WTC11 (cell line): ENCODE measurements around the gene IPO13. TPM values are rescaled to one million over a fixed set of nuclear protein-coding genes. Genes with fewer than 3 reads are reported as not detected.

ENCODE experiments used
- ATAC-seq: fragments of 200-7000 bp; cut with Tn5 transposase; 2 replicates; pipeline ENCODE4 v1.10.0; 2021; ENCODE audit warnings: mild to moderate bottlenecking, moderate library complexity
- CTCF ChIA-PET: fragments of 300-600 bp; sonication (Branson Sonifier 250); formaldehyde crosslinking; loops from one replicate; lab custom pipeline; 2021; ENCODE audit warnings: antibody characterized with exemption; lab: Charles Lee
- POLR2A ChIA-PET: fragments of 350-600 bp; sonication (Branson Sonifier 250); formaldehyde crosslinking; loops from one replicate; lab custom pipeline; 2021; ENCODE audit warnings: antibody characterized with exemption; lab: Charles Lee
- DNase-seq: peaks from one replicate; pipeline ENCODE4 v3.0.0; 2021; ENCODE audit warnings: low spot score
- H3K27ac Mint-ChIP-seq: 2 replicates; pipeline ENCODE4 v1.8.0; 2021; ENCODE audit warnings: mixed read lengths
- H3K27me3 Mint-ChIP-seq: 2 replicates; pipeline ENCODE4 v1.8.0; 2021; ENCODE audit warnings: low read depth, mild to moderate bottlenecking, moderate library complexity, mixed read lengths
- H3K36me3 Mint-ChIP-seq: 2 replicates; pipeline ENCODE4 v1.8.0; 2021; ENCODE audit warnings: mixed read lengths
- H3K4me1 Mint-ChIP-seq: 2 replicates; pipeline ENCODE4 v1.8.0; 2022; ENCODE audit warnings: mixed read lengths
- H3K4me3 Mint-ChIP-seq: 2 replicates; pipeline ENCODE4 v1.8.0; 2021; ENCODE audit warnings: mild to moderate bottlenecking, moderate library complexity, mixed read lengths
- H3K9me3 Mint-ChIP-seq: 2 replicates; pipeline ENCODE4 v1.8.0; 2021; ENCODE audit warnings: mixed read lengths
- ESRRA ChIP-seq: sonication (generic); formaldehyde crosslinking; IDR thresholded peaks from 2 replicates; pipeline ENCODE4 v1.8.1; 2022; ENCODE audit warnings: mild to moderate bottlenecking, missing genetic modification reagents, borderline replicate concordance
- ETV6 ChIP-seq: sonication (generic); formaldehyde crosslinking; IDR thresholded peaks from 2 replicates; pipeline ENCODE4 v1.8.1; 2022; ENCODE audit warnings: mild to moderate bottlenecking, missing genetic modification reagents
- IRF2 ChIP-seq: sonication (generic); formaldehyde crosslinking; IDR thresholded peaks from 2 replicates; pipeline ENCODE4 v1.8.0; 2022; ENCODE audit warnings: low read depth, missing genetic modification reagents, borderline replicate concordance
- JAZF1 ChIP-seq: fragments of 250-450 bp; sonication (Bioruptor Pico); IDR thresholded peaks from 2 replicates; pipeline ENCODE4 v1.9.0; 2021; ENCODE audit warnings: moderate library complexity, mild to moderate bottlenecking, inconsistent platforms
- MXD4 ChIP-seq: fragments of 250-450 bp; sonication (Bioruptor Pico); IDR thresholded peaks from 2 replicates; pipeline ENCODE4 v1.8.0; 2021; ENCODE audit warnings: mild to moderate bottlenecking, moderate library complexity, borderline replicate concordance
- NR1H2 ChIP-seq: sonication (generic); formaldehyde crosslinking; IDR thresholded peaks from 2 replicates; pipeline ENCODE4 v1.9.0; 2021; ENCODE audit warnings: mild to moderate bottlenecking, moderate library complexity, missing genetic modification reagents
- OVOL2 ChIP-seq: fragments of 250-450 bp; sonication (Bioruptor Pico); IDR thresholded peaks from 2 replicates; pipeline ENCODE4 v1.9.0; 2021; ENCODE audit warnings: mild to moderate bottlenecking, borderline replicate concordance
- TEAD1 ChIP-seq: sonication (generic); formaldehyde crosslinking; IDR thresholded peaks from 2 replicates; pipeline ENCODE4 v1.8.0; 2022; ENCODE audit warnings: mild to moderate bottlenecking, missing genetic modification reagents
- TP53 ChIP-seq: sonication (generic); formaldehyde crosslinking; IDR thresholded peaks from 2 replicates; pipeline ENCODE4 v1.8.1; 2023; ENCODE audit warnings: mild to moderate bottlenecking, missing genetic modification reagents
- ZBTB21 ChIP-seq: sonication (generic); formaldehyde crosslinking; IDR thresholded peaks from 2 replicates; pipeline ENCODE4 v1.8.1; 2023; ENCODE audit warnings: mild to moderate bottlenecking, missing genetic modification reagents, borderline replicate concordance
- ZNF219 ChIP-seq: sonication (generic); formaldehyde crosslinking; IDR thresholded peaks from 2 replicates; pipeline ENCODE4 v1.8.0; 2023; ENCODE audit warnings: missing genetic modification reagents, mild to moderate bottlenecking, borderline replicate concordance
- ZNF423 ChIP-seq: fragments of 250-450 bp; sonication (Bioruptor Pico); IDR thresholded peaks from 2 replicates; pipeline ENCODE4 v2.1.2; 2022; ENCODE audit warnings: mild to moderate bottlenecking, moderate library complexity
- total RNA-seq: library from RNA; stranded (reverse); gene quantifications from 3 replicates; pipeline ENCODE4 v1.2.3, GENCODE V29; 2021
- TF ChIP-seq, protein P1 (sequence below): sonication (generic); formaldehyde crosslinking; IDR thresholded peaks from 2 replicates; pipeline ENCODE4 v1.8.0; 2023; ENCODE audit warnings: missing genetic modification reagents, mild to moderate bottlenecking, borderline replicate concordance
- TF ChIP-seq, protein P2 (sequence below): sonication (generic); formaldehyde crosslinking; IDR thresholded peaks from 2 replicates; pipeline ENCODE4 v1.8.0; 2023; ENCODE audit warnings: mild to moderate bottlenecking, missing genetic modification reagents
- TF ChIP-seq, protein P3 (sequence below): sonication (generic); formaldehyde crosslinking; IDR thresholded peaks from 2 replicates; pipeline ENCODE4 v1.8.1; 2022; ENCODE audit warnings: mild to moderate bottlenecking, moderate library complexity, missing genetic modification reagents
- TF ChIP-seq, protein P4 (sequence below): sonication (generic); formaldehyde crosslinking; IDR thresholded peaks from 2 replicates; pipeline ENCODE4 v1.8.1; 2022; ENCODE audit warnings: low read depth, mild to moderate bottlenecking, moderate library complexity, missing genetic modification reagents, borderline replicate concordance
- TF ChIP-seq, protein P5 (sequence below): sonication (generic); formaldehyde crosslinking; conservative IDR thresholded peaks from 2 replicates; pipeline ENCODE4 v1.8.1; 2022; ENCODE audit warnings: mild to moderate bottlenecking, missing genetic modification reagents
- TF ChIP-seq, protein P6 (sequence below): fragments of 250-450 bp; sonication (Bioruptor Pico); IDR thresholded peaks from 2 replicates; pipeline ENCODE4 v1.8.0; 2021; ENCODE audit warnings: mild to moderate bottlenecking
- TF ChIP-seq, protein P7 (sequence below): fragments of 250-450 bp; sonication (Bioruptor Pico); IDR thresholded peaks from 2 replicates; pipeline ENCODE4 v1.9.0; 2021; ENCODE audit warnings: mild to moderate bottlenecking
- TF ChIP-seq, protein P8 (sequence below): fragments of 250-450 bp; sonication (Bioruptor Pico); IDR thresholded peaks from 2 replicates; pipeline ENCODE4 v2.1.2; 2022; ENCODE audit warnings: mild to moderate bottlenecking, moderate library complexity
- TF ChIP-seq, protein P9 (sequence below): sonication (generic); formaldehyde crosslinking; IDR thresholded peaks from 2 replicates; pipeline ENCODE4 v1.8.1; 2022; ENCODE audit warnings: mild to moderate bottlenecking, missing genetic modification reagents, moderate library complexity, borderline replicate concordance

The IPO13 gene
- total RNA-seq, 1 experiment from 2014 or later: 24.2 TPM

DNA sequence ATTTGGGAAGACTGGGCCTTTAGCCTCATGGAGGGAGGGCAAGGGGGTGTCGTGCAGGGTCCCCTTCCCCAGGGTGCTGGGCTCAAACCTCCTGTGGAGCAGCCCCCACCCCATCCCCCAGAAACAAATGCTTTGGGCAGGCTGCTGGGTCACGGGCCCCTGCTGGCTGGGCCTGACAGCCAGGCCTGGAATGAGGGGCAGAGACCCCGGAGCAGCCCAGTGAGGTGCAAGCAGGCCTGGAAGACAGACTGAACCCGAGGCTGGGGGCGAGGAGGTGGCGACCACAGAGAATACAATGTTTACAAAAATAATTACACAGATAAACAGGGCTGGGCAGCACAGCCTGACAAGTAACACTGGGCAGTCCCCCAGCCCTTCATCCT, 50.0 kb downstream of the IPO13 start (continued):
- TF ChIP-seq, protein P1, sequence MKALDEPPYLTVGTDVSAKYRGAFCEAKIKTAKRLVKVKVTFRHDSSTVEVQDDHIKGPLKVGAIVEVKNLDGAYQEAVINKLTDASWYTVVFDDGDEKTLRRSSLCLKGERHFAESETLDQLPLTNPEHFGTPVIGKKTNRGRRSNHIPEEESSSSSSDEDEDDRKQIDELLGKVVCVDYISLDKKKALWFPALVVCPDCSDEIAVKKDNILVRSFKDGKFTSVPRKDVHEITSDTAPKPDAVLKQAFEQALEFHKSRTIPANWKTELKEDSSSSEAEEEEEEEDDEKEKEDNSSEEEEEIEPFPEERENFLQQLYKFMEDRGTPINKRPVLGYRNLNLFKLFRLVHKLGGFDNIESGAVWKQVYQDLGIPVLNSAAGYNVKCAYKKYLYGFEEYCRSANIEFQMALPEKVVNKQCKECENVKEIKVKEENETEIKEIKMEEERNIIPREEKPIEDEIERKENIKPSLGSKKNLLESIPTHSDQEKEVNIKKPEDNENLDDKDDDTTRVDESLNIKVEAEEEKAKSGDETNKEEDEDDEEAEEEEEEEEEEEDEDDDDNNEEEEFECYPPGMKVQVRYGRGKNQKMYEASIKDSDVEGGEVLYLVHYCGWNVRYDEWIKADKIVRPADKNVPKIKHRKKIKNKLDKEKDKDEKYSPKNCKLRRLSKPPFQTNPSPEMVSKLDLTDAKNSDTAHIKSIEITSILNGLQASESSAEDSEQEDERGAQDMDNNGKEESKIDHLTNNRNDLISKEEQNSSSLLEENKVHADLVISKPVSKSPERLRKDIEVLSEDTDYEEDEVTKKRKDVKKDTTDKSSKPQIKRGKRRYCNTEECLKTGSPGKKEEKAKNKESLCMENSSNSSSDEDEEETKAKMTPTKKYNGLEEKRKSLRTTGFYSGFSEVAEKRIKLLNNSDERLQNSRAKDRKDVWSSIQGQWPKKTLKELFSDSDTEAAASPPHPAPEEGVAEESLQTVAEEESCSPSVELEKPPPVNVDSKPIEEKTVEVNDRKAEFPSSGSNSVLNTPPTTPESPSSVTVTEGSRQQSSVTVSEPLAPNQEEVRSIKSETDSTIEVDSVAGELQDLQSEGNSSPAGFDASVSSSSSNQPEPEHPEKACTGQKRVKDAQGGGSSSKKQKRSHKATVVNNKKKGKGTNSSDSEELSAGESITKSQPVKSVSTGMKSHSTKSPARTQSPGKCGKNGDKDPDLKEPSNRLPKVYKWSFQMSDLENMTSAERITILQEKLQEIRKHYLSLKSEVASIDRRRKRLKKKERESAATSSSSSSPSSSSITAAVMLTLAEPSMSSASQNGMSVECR: no peak
- TF ChIP-seq ZBTB21 (no peak), NR1H2 (CRISPR knock-in tag) (no peak), ESRRA (CRISPR knock-in tag) (no peak), IRF2 (no peak), ETV6 (CRISPR knock-in tag) (no peak), OVOL2 (CRISPR knock-in tag) (no peak), TP53 (CRISPR knock-in tag) (no peak), MXD4 (no peak)
- TF ChIP-seq, protein P2, sequence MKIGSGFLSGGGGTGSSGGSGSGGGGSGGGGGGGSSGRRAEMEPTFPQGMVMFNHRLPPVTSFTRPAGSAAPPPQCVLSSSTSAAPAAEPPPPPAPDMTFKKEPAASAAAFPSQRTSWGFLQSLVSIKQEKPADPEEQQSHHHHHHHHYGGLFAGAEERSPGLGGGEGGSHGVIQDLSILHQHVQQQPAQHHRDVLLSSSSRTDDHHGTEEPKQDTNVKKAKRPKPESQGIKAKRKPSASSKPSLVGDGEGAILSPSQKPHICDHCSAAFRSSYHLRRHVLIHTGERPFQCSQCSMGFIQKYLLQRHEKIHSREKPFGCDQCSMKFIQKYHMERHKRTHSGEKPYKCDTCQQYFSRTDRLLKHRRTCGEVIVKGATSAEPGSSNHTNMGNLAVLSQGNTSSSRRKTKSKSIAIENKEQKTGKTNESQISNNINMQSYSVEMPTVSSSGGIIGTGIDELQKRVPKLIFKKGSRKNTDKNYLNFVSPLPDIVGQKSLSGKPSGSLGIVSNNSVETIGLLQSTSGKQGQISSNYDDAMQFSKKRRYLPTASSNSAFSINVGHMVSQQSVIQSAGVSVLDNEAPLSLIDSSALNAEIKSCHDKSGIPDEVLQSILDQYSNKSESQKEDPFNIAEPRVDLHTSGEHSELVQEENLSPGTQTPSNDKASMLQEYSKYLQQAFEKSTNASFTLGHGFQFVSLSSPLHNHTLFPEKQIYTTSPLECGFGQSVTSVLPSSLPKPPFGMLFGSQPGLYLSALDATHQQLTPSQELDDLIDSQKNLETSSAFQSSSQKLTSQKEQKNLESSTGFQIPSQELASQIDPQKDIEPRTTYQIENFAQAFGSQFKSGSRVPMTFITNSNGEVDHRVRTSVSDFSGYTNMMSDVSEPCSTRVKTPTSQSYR (CRISPR knock-in tag): no peak
- TF ChIP-seq, protein P3, sequence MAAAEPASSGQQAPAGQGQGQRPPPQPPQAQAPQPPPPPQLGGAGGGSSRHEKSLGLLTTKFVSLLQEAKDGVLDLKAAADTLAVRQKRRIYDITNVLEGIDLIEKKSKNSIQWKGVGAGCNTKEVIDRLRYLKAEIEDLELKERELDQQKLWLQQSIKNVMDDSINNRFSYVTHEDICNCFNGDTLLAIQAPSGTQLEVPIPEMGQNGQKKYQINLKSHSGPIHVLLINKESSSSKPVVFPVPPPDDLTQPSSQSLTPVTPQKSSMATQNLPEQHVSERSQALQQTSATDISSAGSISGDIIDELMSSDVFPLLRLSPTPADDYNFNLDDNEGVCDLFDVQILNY: no peak
- TF ChIP-seq, protein P4, sequence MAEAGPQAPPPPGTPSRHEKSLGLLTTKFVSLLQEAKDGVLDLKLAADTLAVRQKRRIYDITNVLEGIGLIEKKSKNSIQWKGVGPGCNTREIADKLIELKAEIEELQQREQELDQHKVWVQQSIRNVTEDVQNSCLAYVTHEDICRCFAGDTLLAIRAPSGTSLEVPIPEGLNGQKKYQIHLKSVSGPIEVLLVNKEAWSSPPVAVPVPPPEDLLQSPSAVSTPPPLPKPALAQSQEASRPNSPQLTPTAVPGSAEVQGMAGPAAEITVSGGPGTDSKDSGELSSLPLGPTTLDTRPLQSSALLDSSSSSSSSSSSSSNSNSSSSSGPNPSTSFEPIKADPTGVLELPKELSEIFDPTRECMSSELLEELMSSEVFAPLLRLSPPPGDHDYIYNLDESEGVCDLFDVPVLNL (CRISPR knock-in tag): no peak
- TF ChIP-seq, protein P5, sequence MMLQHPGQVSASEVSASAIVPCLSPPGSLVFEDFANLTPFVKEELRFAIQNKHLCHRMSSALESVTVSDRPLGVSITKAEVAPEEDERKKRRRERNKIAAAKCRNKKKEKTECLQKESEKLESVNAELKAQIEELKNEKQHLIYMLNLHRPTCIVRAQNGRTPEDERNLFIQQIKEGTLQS (CRISPR knock-in tag): no peak

DNA sequence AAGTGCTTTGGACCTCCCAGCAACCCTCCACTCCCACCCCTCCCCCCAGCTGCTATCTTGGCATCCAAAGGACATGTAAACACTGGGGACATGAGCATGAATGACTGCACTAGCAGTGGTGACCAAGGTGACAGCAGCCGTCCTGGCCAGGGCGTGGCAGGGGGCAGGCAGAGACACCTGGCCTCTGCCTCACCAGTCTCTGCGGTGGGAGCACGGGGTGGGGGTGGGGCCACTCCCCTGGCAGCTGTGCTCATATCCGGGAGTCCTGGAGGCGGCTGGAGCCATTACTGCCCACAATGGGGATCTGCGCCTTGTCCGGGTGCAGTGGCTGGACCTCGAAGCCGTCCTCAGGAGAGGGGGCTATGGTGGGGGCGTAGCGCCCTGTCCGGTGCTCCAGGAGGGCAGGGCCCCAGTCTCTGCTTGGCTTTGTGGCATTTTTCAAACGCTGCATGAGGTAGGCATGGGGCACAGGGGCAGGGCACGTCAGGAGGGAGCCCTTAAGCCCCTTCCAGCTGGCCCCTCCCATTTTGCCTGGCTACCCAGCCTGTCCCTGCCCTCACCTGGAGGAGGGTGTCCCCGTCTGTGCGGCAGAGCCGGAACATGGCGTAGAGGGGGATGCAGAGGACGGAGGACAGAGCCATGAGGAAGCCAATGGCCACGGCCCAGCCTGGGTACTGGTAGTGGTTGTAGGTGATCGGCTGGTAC, 50.7 kb downstream of the IPO13 start:
- CTCF ChIA-PET: interaction anchor here (3.8 kb wide), 1 partner anchor 39 kb away, joined by 16 read pairs; no protein-coding TSS in a partner anchor
- Mint-ChIP-seq H3K4me3 (no peak overlapping the region), H3K27ac (no peak overlapping the region)
- TF ChIP-seq, protein P6, sequence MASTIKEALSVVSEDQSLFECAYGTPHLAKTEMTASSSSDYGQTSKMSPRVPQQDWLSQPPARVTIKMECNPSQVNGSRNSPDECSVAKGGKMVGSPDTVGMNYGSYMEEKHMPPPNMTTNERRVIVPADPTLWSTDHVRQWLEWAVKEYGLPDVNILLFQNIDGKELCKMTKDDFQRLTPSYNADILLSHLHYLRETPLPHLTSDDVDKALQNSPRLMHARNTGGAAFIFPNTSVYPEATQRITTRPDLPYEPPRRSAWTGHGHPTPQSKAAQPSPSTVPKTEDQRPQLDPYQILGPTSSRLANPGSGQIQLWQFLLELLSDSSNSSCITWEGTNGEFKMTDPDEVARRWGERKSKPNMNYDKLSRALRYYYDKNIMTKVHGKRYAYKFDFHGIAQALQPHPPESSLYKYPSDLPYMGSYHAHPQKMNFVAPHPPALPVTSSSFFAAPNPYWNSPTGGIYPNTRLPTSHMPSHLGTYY (CRISPR knock-in tag): no peak
- no peak for TF ChIP-seq ZNF423 (CRISPR knock-in tag)
- TF ChIP-seq JAZF1 (CRISPR knock-in tag): no peak
- TF ChIP-seq, protein P7, sequence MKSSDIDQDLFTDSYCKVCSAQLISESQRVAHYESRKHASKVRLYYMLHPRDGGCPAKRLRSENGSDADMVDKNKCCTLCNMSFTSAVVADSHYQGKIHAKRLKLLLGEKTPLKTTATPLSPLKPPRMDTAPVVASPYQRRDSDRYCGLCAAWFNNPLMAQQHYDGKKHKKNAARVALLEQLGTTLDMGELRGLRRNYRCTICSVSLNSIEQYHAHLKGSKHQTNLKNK (CRISPR knock-in tag): no peak
- TF ChIP-seq, protein P8, sequence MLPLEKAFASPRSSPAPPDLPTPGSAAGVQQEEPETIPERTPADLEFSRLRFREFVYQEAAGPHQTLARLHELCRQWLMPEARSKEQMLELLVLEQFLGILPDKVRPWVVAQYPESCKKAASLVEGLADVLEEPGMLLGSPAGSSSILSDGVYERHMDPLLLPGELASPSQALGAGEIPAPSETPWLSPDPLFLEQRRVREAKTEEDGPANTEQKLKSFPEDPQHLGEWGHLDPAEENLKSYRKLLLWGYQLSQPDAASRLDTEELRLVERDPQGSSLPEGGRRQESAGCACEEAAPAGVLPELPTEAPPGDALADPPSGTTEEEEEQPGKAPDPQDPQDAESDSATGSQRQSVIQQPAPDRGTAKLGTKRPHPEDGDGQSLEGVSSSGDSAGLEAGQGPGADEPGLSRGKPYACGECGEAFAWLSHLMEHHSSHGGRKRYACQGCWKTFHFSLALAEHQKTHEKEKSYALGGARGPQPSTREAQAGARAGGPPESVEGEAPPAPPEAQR: no peak
- TF ChIP-seq ZNF219 (CRISPR knock-in tag): no peak
- TF ChIP-seq NR1H2 (CRISPR knock-in tag): no peak
- no peak for TF ChIP-seq TEAD1 (CRISPR knock-in tag)
- TF ChIP-seq, protein P9, sequence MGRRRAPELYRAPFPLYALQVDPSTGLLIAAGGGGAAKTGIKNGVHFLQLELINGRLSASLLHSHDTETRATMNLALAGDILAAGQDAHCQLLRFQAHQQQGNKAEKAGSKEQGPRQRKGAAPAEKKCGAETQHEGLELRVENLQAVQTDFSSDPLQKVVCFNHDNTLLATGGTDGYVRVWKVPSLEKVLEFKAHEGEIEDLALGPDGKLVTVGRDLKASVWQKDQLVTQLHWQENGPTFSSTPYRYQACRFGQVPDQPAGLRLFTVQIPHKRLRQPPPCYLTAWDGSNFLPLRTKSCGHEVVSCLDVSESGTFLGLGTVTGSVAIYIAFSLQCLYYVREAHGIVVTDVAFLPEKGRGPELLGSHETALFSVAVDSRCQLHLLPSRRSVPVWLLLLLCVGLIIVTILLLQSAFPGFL: no peak

More for the DNA sequence above, 50.7 kb downstream of the IPO13 start:
- no peak for ATAC-seq
- peaks cover 9% of the 10 kb centered on the region for H3K36me3 Mint-ChIP-seq
- H3K27me3 Mint-ChIP-seq: peaks cover 13% of the 10 kb centered on the region
- DNase-seq: no peak
- peaks cover 18% of the 10 kb centered on the region for H3K4me1 Mint-ChIP-seq
- no peaks in the 10 kb centered on the region for H3K9me3 Mint-ChIP-seq
- POLR2A ChIA-PET: no interaction called here
